Neural cell (in vitro differentiated cells): ENCODE results near the gene DNAH8.

ENCODE experiments used
- CTCF ChIP-seq: fragments of 450-650 bp; IDR thresholded peaks from 2 replicates; pipeline ENCODE4 v1.5.1; 2014; ENCODE audit warnings: antibody characterized with exemption, mild to moderate bottlenecking, moderate library complexity; ENCODE audit not compliant: poor library complexity, severe bottlenecking
- EZH2 ChIP-seq: fragments of 200-600, 300-800 bp; shearing (Covaris generic), sonication (generic); IDR thresholded peaks from 2 replicates; pipeline ENCODE4 v1.6.1; 2014; ENCODE audit warnings: antibody characterized with exemption, low read length, borderline replicate concordance, mild to moderate bottlenecking; ENCODE audit not compliant: insufficient read depth, poor library complexity, severe bottlenecking

GRCh38 chr6:39078695-39079094 is 363.6 kb downstream of the DNAH8 start:
- TF ChIP-seq EZH2, result no peak
- TF ChIP-seq CTCF, result no peak
